GM12873 (cell line): Measurements from ENCODE around the gene CA4.

Source experiments
- CTCF ChIP-seq: IDR thresholded peaks from 2 replicates; pipeline ENCODE4 v1.5.1; 2012; ENCODE audit warnings: low read depth, mild to moderate bottlenecking, moderate library complexity, low read length, control low read depth; ENCODE audit not compliant: insufficient read depth; ENCODE audit errors: missing control alignments

CA4 gene

GRCh38 chr17:60109161-60109560 is 40.6 kb upstream of the CA4 start:
- TF ChIP-seq CTCF = no peak

GRCh38 chr17:60110586-60110985 is 39.2 kb upstream of the CA4 start:
- no peak for TF ChIP-seq CTCF

- TF ChIP-seq CTCF = no peak
Measured at GRCh38 chr17:60127068-60128064, 22.4 kb upstream of the CA4 start.

- no peak for TF ChIP-seq CTCF
Measured at GRCh38 chr17:60128171-60128859, 21.5 kb upstream of the CA4 start.

- TF ChIP-seq CTCF = no peak
Measured at GRCh38 chr17:60129164-60129563, 20.6 kb upstream of the CA4 start.

GRCh38 chr17:60130466-60130865 is 19.3 kb upstream of the CA4 start:
- no peak for TF ChIP-seq CTCF

- no peak for TF ChIP-seq CTCF
Measured at GRCh38 chr17:60134396-60135150, 15.2 kb upstream of the CA4 start.
